Measurements from ENCODE around the gene LRRC32. TPM values are rescaled to one million over a fixed set of nuclear protein-coding genes. Genes with fewer than 3 reads are reported as not detected.

LRRC32 gene
- total RNA-seq, 2 experiments from 2014 or later, result 23.2 to 24.5 TPM

- H3K27ac Mint-ChIP-seq, result peak overlapping the region; percentile 84
- DNase-seq (no peak), ATAC-seq (peak; percentile 19)
- H3K36me3 Mint-ChIP-seq (ENCODE audit: low read depth), result no peaks in the 10 kb centered on the region
- ChIA-PET POLR2A (interaction anchor here (0.6 to 2.2 kb wide), 6 partner anchors 9 to 385 kb away, joined by 3 to 8 read pairs (median 4); no protein-coding TSS in a partner anchor), CTCF (interaction anchor here (0.9 to 3.4 kb wide), 4 partner anchors 24 to 466 kb away, joined by 3 to 14 read pairs (median 4); no protein-coding TSS in a partner anchor)
- intact Hi-C loops (cut with micrococcal nuclease), result loop anchor here (5.0 kb wide), 2 partner anchors 46 to 76 kb away; no protein-coding TSS in a partner anchor
- TF ChIP-seq CTCF (IDR thresholded peaks at IDR 0.05), result no peak
- H3K4me3 Mint-ChIP-seq, result no peak overlapping the region
- peaks cover 17% of the 10 kb centered on the region for H3K27me3 Mint-ChIP-seq
- peaks cover 57% of the 10 kb centered on the region for H3K4me1 Mint-ChIP-seq (ENCODE audit: low read depth)
- no peaks in the 10 kb centered on the region for H3K9me3 Mint-ChIP-seq
Measured at GRCh38 chr11:76673176-76674142, 2.9 kb upstream of the LRRC32 start.

GRCh38 chr11:76672431-76673175 lies 2.1 kb upstream of the LRRC32 start:
- ChIA-PET POLR2A (interaction anchor here (0.6 to 2.2 kb wide), 6 partner anchors 8 to 384 kb away, joined by 3 to 8 read pairs (median 4); no protein-coding TSS in a partner anchor), CTCF (interaction anchor here (0.9 to 3.4 kb wide), 6 partner anchors 8 to 465 kb away, joined by 3 to 14 read pairs (median 4); no protein-coding TSS in a partner anchor)
- Mint-ChIP-seq H3K27ac (peak overlapping the region; percentile 84), H3K36me3 (ENCODE audit: low read depth) (no peaks in the 10 kb centered on the region), H3K27me3 (peaks cover 19% of the 10 kb centered on the region), H3K9me3 (no peaks in the 10 kb centered on the region), H3K4me3 (no peak overlapping the region), H3K4me1 (ENCODE audit: low read depth) (peaks cover 48% of the 10 kb centered on the region)
- ATAC-seq, result peak; percentile 55
- no peak for TF ChIP-seq CTCF (IDR thresholded peaks at IDR 0.05)
- intact Hi-C loops (cut with micrococcal nuclease), result loop anchor here (5.0 kb wide), 2 partner anchors 45 to 75 kb away; no protein-coding TSS in a partner anchor
- peak; percentile 79 for DNase-seq

- intact Hi-C loops (cut with micrococcal nuclease), result loop anchor here (5.0 kb wide), 2 partner anchors 44 to 74 kb away; no protein-coding TSS in a partner anchor
- Mint-ChIP-seq H3K27me3 (peaks cover 19% of the 10 kb centered on the region), H3K4me1 (ENCODE audit: low read depth) (peaks cover 46% of the 10 kb centered on the region), H3K27ac (peak overlapping the region; percentile 36), H3K36me3 (ENCODE audit: low read depth) (no peaks in the 10 kb centered on the region), H3K9me3 (no peaks in the 10 kb centered on the region), H3K4me3 (peak overlapping the region; percentile 52)
- ChIA-PET POLR2A (interaction anchor here (2.2 kb wide), 1 partner anchor 42 kb away, joined by 8 read pairs; no protein-coding TSS in a partner anchor), CTCF (interaction anchor here (1.2 to 3.4 kb wide), 6 partner anchors 9 to 159 kb away, joined by 3 to 14 read pairs (median 4); no protein-coding TSS in a partner anchor)
- ATAC-seq (no peak), DNase-seq (no peak)
- no peak for TF ChIP-seq CTCF (IDR thresholded peaks at IDR 0.05)
Measured at GRCh38 chr11:76671626-76672309, 1.2 kb upstream of the LRRC32 start.

GRCh38 chr11:76671237-76671592 lies 668 bp upstream of the LRRC32 start:
- H3K4me3 Mint-ChIP-seq, result peak overlapping the region; percentile 52
- ChIA-PET POLR2A (interaction anchor here (1.8 to 2.2 kb wide), 2 partner anchors 42 kb away, joined by 6 to 8 read pairs; no protein-coding TSS in a partner anchor), CTCF (interaction anchor here (1.3 to 3.4 kb wide), 4 partner anchors 9 to 159 kb away, joined by 3 to 14 read pairs (median 4); no protein-coding TSS in a partner anchor)
- DNase-seq (no peak), ATAC-seq (no peak)
- intact Hi-C loops (cut with micrococcal nuclease), result loop anchor here (5.0 kb wide), 2 partner anchors 44 to 74 kb away; no protein-coding TSS in a partner anchor
- H3K27me3 Mint-ChIP-seq, result peaks cover 19% of the 10 kb centered on the region
- H3K4me1 Mint-ChIP-seq (ENCODE audit: low read depth), result peaks cover 48% of the 10 kb centered on the region
- H3K27ac Mint-ChIP-seq, result peak overlapping the region; percentile 36
- no peaks in the 10 kb centered on the region for H3K36me3 Mint-ChIP-seq (ENCODE audit: low read depth)
- no peaks in the 10 kb centered on the region for H3K9me3 Mint-ChIP-seq
- TF ChIP-seq CTCF (IDR thresholded peaks at IDR 0.05), result no peak

All from activated CD8-positive, alpha-beta T cell treated with anti-CD3 and anti-CD28 coated beads for 36 hours (primary cell).